ENCODE measurements around the gene UROC1. TPM values are rescaled to one million over a fixed set of nuclear protein-coding genes. Genes with fewer than 3 reads are reported as not detected.
A peak's percentile ranks its signal among the peaks of the same experiment; 100 is the strongest.

UROC1 gene
- total RNA-seq, 1 experiment from 2014 or later: not detected

DNA sequence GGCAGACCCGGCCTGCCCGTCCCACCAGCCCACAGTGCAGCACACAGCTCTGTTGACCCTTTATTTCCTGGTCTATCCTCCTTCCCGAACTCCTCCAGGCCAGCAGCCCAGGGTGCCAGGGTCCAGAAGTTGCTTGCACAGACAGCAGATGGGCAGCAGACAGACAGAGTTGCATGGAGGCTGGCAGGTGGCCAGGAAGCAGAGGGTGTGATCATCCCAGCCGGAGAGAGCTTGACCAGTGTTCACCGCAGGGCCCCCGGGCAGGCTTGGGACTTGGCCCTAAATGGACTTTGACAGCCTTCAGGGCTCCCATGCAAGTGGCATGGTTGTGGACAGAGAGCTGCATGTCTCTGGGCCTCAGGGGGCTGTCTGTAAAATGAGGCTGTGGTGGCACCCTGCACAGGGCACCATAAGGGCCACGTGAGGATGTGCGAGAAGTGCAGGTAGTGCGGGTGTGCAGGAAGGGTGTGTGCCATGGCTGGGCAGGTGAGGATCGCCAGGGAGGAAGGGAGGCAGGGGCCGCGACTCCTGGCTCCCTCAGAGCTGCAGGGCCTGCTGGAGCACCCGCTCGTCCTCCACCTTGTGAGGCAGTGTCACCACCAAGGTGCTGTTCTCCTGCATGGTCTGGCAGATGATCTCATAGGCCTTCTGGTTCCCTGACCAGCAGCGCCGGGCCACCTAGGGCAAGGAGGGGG lies 35.6 kb downstream of the UROC1 start:
- H3K27ac Mint-ChIP-seq (ENCODE audit: unreplicated experiment): no peak overlapping the region
- intact Hi-C loops (cut with micrococcal nuclease; ENCODE audit: unreplicated experiment): no loop called here
- H3K27me3 Mint-ChIP-seq (ENCODE audit: insufficient read depth, unreplicated experiment): no peaks in the 10 kb centered on the region
- BruUV-seq (replicated peaks): no TSS peak
- no peaks in the 10 kb centered on the region for H3K27me3 ChIP-seq (replicated peaks; ENCODE audit: control insufficient read depth, insufficient read depth, low read length)
- TF ChIP-seq, protein P1, sequence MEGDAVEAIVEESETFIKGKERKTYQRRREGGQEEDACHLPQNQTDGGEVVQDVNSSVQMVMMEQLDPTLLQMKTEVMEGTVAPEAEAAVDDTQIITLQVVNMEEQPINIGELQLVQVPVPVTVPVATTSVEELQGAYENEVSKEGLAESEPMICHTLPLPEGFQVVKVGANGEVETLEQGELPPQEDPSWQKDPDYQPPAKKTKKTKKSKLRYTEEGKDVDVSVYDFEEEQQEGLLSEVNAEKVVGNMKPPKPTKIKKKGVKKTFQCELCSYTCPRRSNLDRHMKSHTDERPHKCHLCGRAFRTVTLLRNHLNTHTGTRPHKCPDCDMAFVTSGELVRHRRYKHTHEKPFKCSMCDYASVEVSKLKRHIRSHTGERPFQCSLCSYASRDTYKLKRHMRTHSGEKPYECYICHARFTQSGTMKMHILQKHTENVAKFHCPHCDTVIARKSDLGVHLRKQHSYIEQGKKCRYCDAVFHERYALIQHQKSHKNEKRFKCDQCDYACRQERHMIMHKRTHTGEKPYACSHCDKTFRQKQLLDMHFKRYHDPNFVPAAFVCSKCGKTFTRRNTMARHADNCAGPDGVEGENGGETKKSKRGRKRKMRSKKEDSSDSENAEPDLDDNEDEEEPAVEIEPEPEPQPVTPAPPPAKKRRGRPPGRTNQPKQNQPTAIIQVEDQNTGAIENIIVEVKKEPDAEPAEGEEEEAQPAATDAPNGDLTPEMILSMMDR (IDR thresholded peaks at IDR 0.05; ENCODE audit: insufficient read depth in 1 of 2, low read depth in 1 of 2, low read length in 1 of 2, severe bottlenecking in 1 of 2, unreplicated experiment in 1 of 2): no peak
- no peak overlapping the region for H3K4me3 Mint-ChIP-seq (ENCODE audit: unreplicated experiment)
- no peaks in the 10 kb centered on the region for H3K4me1 Mint-ChIP-seq (ENCODE audit: low read depth, unreplicated experiment)
- no peaks in the 10 kb centered on the region for H3K4me1 ChIP-seq
- H3K4me3 ChIP-seq (ENCODE audit: low read depth, low read length): no peak overlapping the region
- no peaks in the 10 kb centered on the region for H3K9me3 Mint-ChIP-seq (ENCODE audit: unreplicated experiment)
- POLR2A ChIA-PET: no interaction called here
- H3K36me3 Mint-ChIP-seq (ENCODE audit: insufficient read depth, unreplicated experiment): no peaks in the 10 kb centered on the region
- DNase-seq: no peak
- H3K36me3 ChIP-seq (ENCODE audit: control insufficient read depth, insufficient read depth, low read length): no peaks in the 10 kb centered on the region
- H3K9me3 ChIP-seq: no peaks in the 10 kb centered on the region
- CTCF ChIA-PET: no interaction called here

DNA sequence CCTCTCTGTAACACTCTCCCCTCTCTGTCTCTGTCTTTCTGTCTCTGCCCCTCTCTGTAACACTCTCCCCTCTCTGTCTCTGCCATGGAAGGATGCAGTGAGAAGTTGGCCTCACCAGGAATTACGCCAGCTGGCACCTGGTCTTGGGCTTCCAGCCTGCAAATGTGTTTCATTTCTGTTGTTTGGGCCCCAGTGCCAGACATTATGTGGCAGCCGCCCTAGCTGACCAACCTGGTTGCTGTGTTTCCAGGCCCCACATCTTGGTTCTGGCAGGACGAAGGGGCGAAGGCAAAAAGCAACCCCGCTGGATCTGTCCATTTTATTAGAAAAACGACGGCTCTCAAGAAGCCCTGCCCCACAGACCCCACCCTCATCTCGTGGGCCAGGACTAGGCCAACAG lies 36.7 kb downstream of the UROC1 start:
- Mint-ChIP-seq H3K27ac (ENCODE audit: unreplicated experiment) (no peak overlapping the region), H3K4me3 (ENCODE audit: unreplicated experiment) (no peak overlapping the region), H3K36me3 (ENCODE audit: insufficient read depth, unreplicated experiment) (no peaks in the 10 kb centered on the region), H3K27me3 (ENCODE audit: insufficient read depth, unreplicated experiment) (no peaks in the 10 kb centered on the region), H3K4me1 (ENCODE audit: low read depth, unreplicated experiment) (no peaks in the 10 kb centered on the region), H3K9me3 (ENCODE audit: unreplicated experiment) (no peaks in the 10 kb centered on the region)
- no peaks in the 10 kb centered on the region for H3K4me1 ChIP-seq
- H3K27me3 ChIP-seq (replicated peaks; ENCODE audit: control insufficient read depth, insufficient read depth, low read length): no peaks in the 10 kb centered on the region
- H3K4me3 ChIP-seq (ENCODE audit: low read depth, low read length): no peak overlapping the region
- BruUV-seq (replicated peaks): no TSS peak
- DNase-seq: no peak
- no peaks in the 10 kb centered on the region for H3K36me3 ChIP-seq (ENCODE audit: control insufficient read depth, insufficient read depth, low read length)
- TF ChIP-seq, protein P1 (IDR thresholded peaks at IDR 0.05; ENCODE audit: insufficient read depth in 1 of 2, low read depth in 1 of 2, low read length in 1 of 2, severe bottlenecking in 1 of 2, unreplicated experiment in 1 of 2): no peak
- H3K9me3 ChIP-seq: no peaks in the 10 kb centered on the region
- ChIA-PET POLR2A (no interaction called here), CTCF (no interaction called here)
- intact Hi-C loops (cut with micrococcal nuclease; ENCODE audit: unreplicated experiment): no loop called here

DNA sequence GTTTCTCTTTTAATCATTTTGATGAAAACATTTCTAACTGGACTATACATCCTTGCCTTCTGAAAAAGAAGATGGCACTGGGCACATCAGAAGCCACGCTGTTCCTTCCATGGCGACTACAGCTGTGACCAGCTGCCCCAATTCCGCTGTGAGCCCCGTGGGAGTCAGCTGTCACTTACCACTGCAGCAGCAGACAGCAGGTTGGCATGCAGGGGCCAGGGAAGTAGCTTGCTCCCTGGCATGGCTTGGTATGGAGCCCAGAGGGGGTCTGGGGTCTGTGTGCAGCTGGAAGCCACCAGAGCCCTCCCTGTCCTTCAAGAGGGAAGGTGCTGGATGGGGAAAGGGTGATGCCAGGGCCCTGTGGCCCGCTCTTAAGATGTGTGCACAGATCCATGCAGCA lies 37.4 kb downstream of the UROC1 start:
- peak in 1 of 2 experiments; percentile 28 for DNase-seq
- H3K4me1 ChIP-seq: no peaks in the 10 kb centered on the region
- H3K27me3 ChIP-seq (replicated peaks; ENCODE audit: control insufficient read depth, insufficient read depth, low read length): no peaks in the 10 kb centered on the region
- H3K9me3 ChIP-seq: no peaks in the 10 kb centered on the region
- Mint-ChIP-seq H3K27ac (ENCODE audit: unreplicated experiment) (no peak overlapping the region), H3K4me3 (ENCODE audit: unreplicated experiment) (no peak overlapping the region), H3K36me3 (ENCODE audit: insufficient read depth, unreplicated experiment) (no peaks in the 10 kb centered on the region), H3K4me1 (ENCODE audit: low read depth, unreplicated experiment) (no peaks in the 10 kb centered on the region), H3K9me3 (ENCODE audit: unreplicated experiment) (no peaks in the 10 kb centered on the region), H3K27me3 (ENCODE audit: insufficient read depth, unreplicated experiment) (no peaks in the 10 kb centered on the region)
- H3K4me3 ChIP-seq (ENCODE audit: low read depth, low read length): no peak overlapping the region
- CTCF ChIA-PET: no interaction called here
- TF ChIP-seq, protein P1 (IDR thresholded peaks at IDR 0.05; ENCODE audit: insufficient read depth in 1 of 2, low read depth in 1 of 2, low read length in 1 of 2, severe bottlenecking in 1 of 2, unreplicated experiment in 1 of 2): no peak
- intact Hi-C loops (cut with micrococcal nuclease; ENCODE audit: unreplicated experiment): no loop called here
- POLR2A ChIA-PET: no interaction called here
- no peaks in the 10 kb centered on the region for H3K36me3 ChIP-seq (ENCODE audit: control insufficient read depth, insufficient read depth, low read length)
- no TSS peak for BruUV-seq (replicated peaks)

All from Caco-2 (cell line).